ENCODE measurements around the gene ANKRD52.

ANKRD52 gene

GRCh38 chr12:56247923-56248322 lies 10.3 kb downstream of the ANKRD52 start:
- in situ Hi-C loops (cut with MboI; ENCODE audit: low pct_unique_long_range_greater_than_20kb, low sequenced_read_pairs): no loop called here
- no peak for DNase-seq

GRCh38 chr12:56244494-56244893 lies 13.7 kb downstream of the ANKRD52 start:
- DNase-seq: no peak
- in situ Hi-C loops (cut with MboI; ENCODE audit: low pct_unique_long_range_greater_than_20kb, low sequenced_read_pairs): no loop called here

GRCh38 chr12:56243731-56244181 lies 14.4 kb downstream of the ANKRD52 start:
- in situ Hi-C loops (cut with MboI; ENCODE audit: low pct_unique_long_range_greater_than_20kb, low sequenced_read_pairs): no loop called here
- no peak for DNase-seq

- DNase-seq: no peak
- in situ Hi-C loops (cut with MboI; ENCODE audit: low pct_unique_long_range_greater_than_20kb, low sequenced_read_pairs): no loop called here
These were observed 15.2 kb downstream of the ANKRD52 start for GRCh38 chr12:56242986-56243385.

GRCh38 chr12:56241424-56242303 lies 16.5 kb downstream of the ANKRD52 start:
- no peak for DNase-seq
- in situ Hi-C loops (cut with MboI; ENCODE audit: low pct_unique_long_range_greater_than_20kb, low sequenced_read_pairs): no loop called here

GRCh38 chr12:56237552-56237951 lies 20.6 kb downstream of the ANKRD52 start:
- in situ Hi-C loops (cut with MboI; ENCODE audit: low pct_unique_long_range_greater_than_20kb, low sequenced_read_pairs): no loop called here
- no peak for DNase-seq

GRCh38 chr12:56236985-56237384 lies 21.2 kb downstream of the ANKRD52 start:
- in situ Hi-C loops (cut with MboI; ENCODE audit: low pct_unique_long_range_greater_than_20kb, low sequenced_read_pairs): no loop called here
- DNase-seq: no peak

GRCh38 chr12:56236091-56236490 lies 22.1 kb downstream of the ANKRD52 start:
- in situ Hi-C loops (cut with MboI; ENCODE audit: low pct_unique_long_range_greater_than_20kb, low sequenced_read_pairs): no loop called here
- no peak for DNase-seq

GRCh38 chr12:56234746-56235436 lies 23.3 kb downstream of the ANKRD52 start:
- in situ Hi-C loops (cut with MboI; ENCODE audit: low pct_unique_long_range_greater_than_20kb, low sequenced_read_pairs): no loop called here
- no peak for DNase-seq

- DNase-seq: no peak
- in situ Hi-C loops (cut with MboI; ENCODE audit: low pct_unique_long_range_greater_than_20kb, low sequenced_read_pairs): no loop called here
These were observed 27.0 kb downstream of the ANKRD52 start for GRCh38 chr12:56231184-56231582.

GRCh38 chr12:56230432-56231183 lies 27.6 kb downstream of the ANKRD52 start:
- no peak for DNase-seq

GRCh38 chr12:56229916-56230431 lies 28.2 kb downstream of the ANKRD52 start, which contains the start of gene SLC39A5:
SLC39A5 (plus strand) TSS chr12:56230051; CDS start chr12:56231275, 1,224 bp downstream.
- in situ Hi-C loops (cut with MboI; ENCODE audit: low pct_unique_long_range_greater_than_20kb, low sequenced_read_pairs): no loop called here
- DNase-seq: peak; percentile 12

More at GRCh38 chr12:56230432-56231183, 27.6 kb downstream of the ANKRD52 start:
- in situ Hi-C loops (cut with MboI; ENCODE audit: low pct_unique_long_range_greater_than_20kb, low sequenced_read_pairs): no loop called here

GRCh38 chr12:56229082-56229481 lies 29.1 kb downstream of the ANKRD52 start:
- in situ Hi-C loops (cut with MboI; ENCODE audit: low pct_unique_long_range_greater_than_20kb, low sequenced_read_pairs): no loop called here

GRCh38 chr12:56224954-56225353 lies 33.2 kb downstream of the ANKRD52 start:
- DNase-seq: no peak
- in situ Hi-C loops (cut with MboI; ENCODE audit: low pct_unique_long_range_greater_than_20kb, low sequenced_read_pairs): no loop called here

More at GRCh38 chr12:56229082-56229481, 29.1 kb downstream of the ANKRD52 start:
- no peak for DNase-seq

- DNase-seq: peak; percentile 98
- in situ Hi-C loops (cut with MboI; ENCODE audit: low pct_unique_long_range_greater_than_20kb, low sequenced_read_pairs): no loop called here
These were observed 34.0 kb downstream of the ANKRD52 start, which contains the start of gene NABP2 for GRCh38 chr12:56224102-56224701. NABP2 (plus strand) TSS chr12:56224342; CDS start chr12:56224857, 515 bp downstream.

- in situ Hi-C loops (cut with MboI; ENCODE audit: low pct_unique_long_range_greater_than_20kb, low sequenced_read_pairs): no loop called here
- DNase-seq: no peak
These were observed 34.5 kb downstream of the ANKRD52 start for GRCh38 chr12:56223571-56224101.

GRCh38 chr12:56222531-56222895 lies 35.7 kb downstream of the ANKRD52 start:
- no peak for DNase-seq
- in situ Hi-C loops (cut with MboI; ENCODE audit: low pct_unique_long_range_greater_than_20kb, low sequenced_read_pairs): no loop called here

- peak; percentile 99 for DNase-seq
- in situ Hi-C loops (cut with MboI; ENCODE audit: low pct_unique_long_range_greater_than_20kb, low sequenced_read_pairs): no loop called here
These were observed 36.2 kb downstream of the ANKRD52 start, which contains the start of gene RNF41 for GRCh38 chr12:56221757-56222530. RNF41 (minus strand) TSS chr12:56221922; CDS start chr12:56214047, 7,875 bp downstream.

Measured in KBM-7 (cell line).